ENCODE measurements around the gene STON1. TPM values are rescaled to one million over a fixed set of nuclear protein-coding genes. Genes with fewer than 3 reads are reported as not detected.

STON1 gene
- total RNA-seq, 1 experiment from 2014 or later = 2.2 TPM

- H3K9me3 ChIP-seq = no peaks in the 10 kb centered on the region
- H3K36me3 ChIP-seq = no peaks in the 10 kb centered on the region
- no peak overlapping the region for H3K4me3 ChIP-seq
- H3K27me3 ChIP-seq = no peaks in the 10 kb centered on the region
- DNase-seq = no peak
Measured at GRCh38 chr2:48624696-48625095, 94.7 kb downstream of the STON1 start.

- Histone ChIP-seq H3K4me3 (no peak overlapping the region), H3K36me3 (no peaks in the 10 kb centered on the region), H3K27me3 (no peaks in the 10 kb centered on the region), H3K9me3 (no peaks in the 10 kb centered on the region)
- DNase-seq = no peak
Measured at GRCh38 chr2:48626047-48626446, 96.1 kb downstream of the STON1 start.

GRCh38 chr2:48633143-48633542 lies 103.2 kb downstream of the STON1 start:
- H3K36me3 ChIP-seq = no peaks in the 10 kb centered on the region
- DNase-seq = no peak

GRCh38 chr2:48635786-48636185 lies 105.8 kb downstream of the STON1 start:
- no peak for DNase-seq
- no peak overlapping the region for H3K4me3 ChIP-seq
- H3K36me3 ChIP-seq = no peaks in the 10 kb centered on the region
- H3K27me3 ChIP-seq = no peaks in the 10 kb centered on the region
- no peaks in the 10 kb centered on the region for H3K9me3 ChIP-seq

More at GRCh38 chr2:48633143-48633542, 103.2 kb downstream of the STON1 start:
- H3K4me3 ChIP-seq = no peak overlapping the region
- H3K9me3 ChIP-seq = no peaks in the 10 kb centered on the region
- H3K27me3 ChIP-seq = no peaks in the 10 kb centered on the region

- no peaks in the 10 kb centered on the region for H3K9me3 ChIP-seq
- H3K36me3 ChIP-seq = no peaks in the 10 kb centered on the region
- no peaks in the 10 kb centered on the region for H3K27me3 ChIP-seq
- H3K4me3 ChIP-seq = no peak overlapping the region
- no peak for DNase-seq
Measured at GRCh38 chr2:48638261-48638660, 108.3 kb downstream of the STON1 start.

Other genes with a start within 250 kb of the STON1 start
- 21.3 and 27.3 TPM in 2 replicates for gene FOXN2, start 215.5 kb upstream of the STON1 start, total RNA-seq (2014; rRNA removed; shearing (Covaris generic); ENCODE audit: low replicate concordance)
- gene PPP1R21, start 89.4 kb upstream of the STON1 start, total RNA-seq (2014; rRNA removed; shearing (Covaris generic); ENCODE audit: low replicate concordance) = 6.4 and 21.9 TPM in 2 replicates
- not detected in 2 replicates for gene GTF2A1L, start 87.7 kb downstream of the STON1 start, total RNA-seq (2014; rRNA removed; shearing (Covaris generic); ENCODE audit: low replicate concordance)
- not detected in 2 replicates for gene LHCGR, start 225.6 kb downstream of the STON1 start, total RNA-seq (2014; rRNA removed; shearing (Covaris generic); ENCODE audit: low replicate concordance)